ENCODE data around the gene ARHGDIA.

The ARHGDIA gene

GRCh38 chr17:81831957-81832607, 39.1 kb downstream of the ARHGDIA start:
- H3K4me3 ChIP-seq, result peak overlapping the region; percentile 58
- H3K36me3 ChIP-seq (replicated peaks), result peaks cover 4% of the 10 kb centered on the region; the same call in 1 of the 2 replicates
- no peak for DNase-seq (ENCODE audit: low spot score in 2 of 2)
- peaks cover 9% of the 10 kb centered on the region for H3K4me1 ChIP-seq
- no peaks in the 10 kb centered on the region for H3K9me3 ChIP-seq
- in situ Hi-C loops (cut with MboI; ENCODE audit: low sequenced_read_pairs), result no loop called here
- H3K27me3 ChIP-seq (ENCODE audit: low read depth), result no peaks in the 10 kb centered on the region

DNA sequence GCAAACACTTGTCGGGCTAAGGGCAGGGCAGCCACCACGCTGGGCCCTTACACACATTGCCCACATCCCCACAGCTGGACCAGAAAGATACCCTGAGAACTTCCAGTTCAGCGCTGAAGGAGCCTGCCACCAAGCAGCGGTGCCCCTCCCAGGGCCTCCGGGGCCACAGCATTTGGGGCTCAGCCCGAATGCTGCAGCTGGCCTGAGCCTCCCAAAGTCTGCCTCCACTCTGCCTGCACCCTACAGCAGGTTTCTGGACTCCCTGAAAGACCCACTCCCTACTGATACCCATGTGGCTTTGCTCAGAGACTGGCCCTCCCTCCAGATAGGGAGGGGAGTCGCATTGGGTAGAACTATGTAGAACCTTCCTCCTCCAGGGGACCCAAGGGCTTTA, 39.6 kb downstream of the ARHGDIA start:
- Histone ChIP-seq H3K4me1 (peaks cover 9% of the 10 kb centered on the region), H3K36me3 (replicated peaks) (peaks cover 4% of the 10 kb centered on the region; the same call in 1 of the 2 replicates), H3K27me3 (ENCODE audit: low read depth) (no peaks in the 10 kb centered on the region), H3K4me3 (no peak overlapping the region), H3K9me3 (no peaks in the 10 kb centered on the region)
- in situ Hi-C loops (cut with MboI; ENCODE audit: low sequenced_read_pairs), result no loop called here
- DNase-seq (ENCODE audit: low spot score in 2 of 2), result no peak

DNA sequence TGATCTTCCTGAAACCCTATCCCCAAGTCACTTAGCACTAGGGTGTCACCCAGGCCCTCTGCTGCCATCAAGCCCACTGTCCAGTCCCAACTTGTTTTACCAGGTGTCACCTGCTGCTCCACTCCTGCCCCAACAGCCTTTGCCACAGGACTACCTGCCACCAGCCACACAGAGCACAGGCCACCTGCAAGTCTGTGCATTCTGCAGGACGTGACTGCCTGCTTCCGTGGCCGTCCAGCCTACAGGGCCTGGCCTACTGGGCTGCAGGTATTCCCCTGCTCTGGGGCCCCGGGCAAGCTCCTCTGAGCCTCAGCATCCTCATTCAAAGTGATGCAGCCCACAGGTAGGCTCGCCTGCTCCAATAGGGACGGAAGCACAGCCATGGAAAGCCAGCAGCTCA, 41.3 kb downstream of the ARHGDIA start:
- Histone ChIP-seq H3K4me3 (no peak overlapping the region), H3K36me3 (replicated peaks) (peaks cover 4% of the 10 kb centered on the region; the same call in 1 of the 2 replicates), H3K27me3 (ENCODE audit: low read depth) (no peaks in the 10 kb centered on the region), H3K9me3 (no peaks in the 10 kb centered on the region), H3K4me1 (peaks cover 9% of the 10 kb centered on the region)
- DNase-seq (ENCODE audit: low spot score in 2 of 2), result no peak
- in situ Hi-C loops (cut with MboI; ENCODE audit: low sequenced_read_pairs), result no loop called here

- no peak for DNase-seq (ENCODE audit: low spot score in 2 of 2)
- Histone ChIP-seq H3K36me3 (replicated peaks) (no peaks in the 10 kb centered on the region), H3K4me3 (no peak overlapping the region), H3K27me3 (ENCODE audit: low read depth) (no peaks in the 10 kb centered on the region), H3K4me1 (peaks cover 7% of the 10 kb centered on the region), H3K9me3 (no peaks in the 10 kb centered on the region)
- in situ Hi-C loops (cut with MboI; ENCODE audit: low sequenced_read_pairs), result no loop called here
These were observed 42.5 kb downstream of the ARHGDIA start for GRCh38 chr17:81828656-81829055.

DNA sequence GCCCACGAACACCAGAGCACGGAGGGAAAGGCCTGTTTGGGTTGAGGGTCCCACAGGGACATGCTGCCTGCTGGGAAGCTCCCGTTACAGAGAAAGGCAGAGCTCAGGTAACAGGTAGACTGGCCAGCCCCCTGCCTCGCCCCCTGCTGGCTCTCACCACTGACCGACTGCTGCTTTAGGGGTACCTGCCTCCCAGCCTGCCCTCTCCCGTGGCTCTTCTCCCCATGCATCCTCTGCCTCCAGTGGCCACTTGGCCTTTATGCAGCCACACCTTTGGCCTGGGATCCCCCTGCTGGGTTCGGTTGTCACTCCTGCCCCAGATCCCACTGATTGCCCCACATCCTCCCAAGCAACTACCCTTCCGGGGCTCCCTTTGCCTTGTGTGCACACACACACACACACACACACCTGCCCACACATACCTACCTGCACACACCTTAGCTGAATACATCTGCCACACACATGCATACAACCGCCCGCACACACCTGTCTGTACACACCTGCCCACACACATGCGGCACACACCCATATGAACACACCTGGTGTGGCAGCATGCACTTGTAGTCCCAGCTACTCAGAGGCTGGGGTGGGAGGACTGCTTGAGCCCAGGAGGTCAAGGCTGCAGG, 45.2 kb downstream of the ARHGDIA start:
- in situ Hi-C loops (cut with MboI; ENCODE audit: low sequenced_read_pairs), result no loop called here
- Histone ChIP-seq H3K4me1 (0 out of 2 replicates have a peak, but pooled peaks cover 3% of the 10 kb centered on the region), H3K27me3 (ENCODE audit: low read depth) (no peaks in the 10 kb centered on the region), H3K36me3 (replicated peaks) (no peaks in the 10 kb centered on the region), H3K4me3 (no peak overlapping the region), H3K9me3 (no peaks in the 10 kb centered on the region)
- DNase-seq (ENCODE audit: low spot score in 2 of 2), result no peak

DNA sequence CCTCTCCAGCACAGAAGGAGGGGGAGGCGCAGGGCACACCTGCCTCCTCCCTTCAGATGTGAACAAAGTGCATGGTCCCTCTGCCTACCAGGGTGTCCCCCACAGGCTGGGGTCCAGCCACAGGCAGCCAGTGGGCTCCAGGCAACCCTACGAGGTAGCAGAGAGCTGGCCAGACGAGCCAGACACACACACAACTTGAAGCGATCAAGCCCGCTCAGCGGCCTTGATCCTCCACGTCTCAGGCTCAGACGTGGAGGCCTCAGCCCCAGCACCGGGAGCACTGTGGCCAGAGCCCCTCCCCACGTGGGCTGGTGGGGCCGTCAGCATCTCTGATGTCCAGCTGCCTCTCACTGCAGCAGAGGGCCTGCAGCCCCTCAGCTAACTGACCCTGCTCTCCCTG, 46.5 kb downstream of the ARHGDIA start:
- DNase-seq (ENCODE audit: low spot score in 2 of 2), result no peak
- Histone ChIP-seq H3K27me3 (ENCODE audit: low read depth) (no peaks in the 10 kb centered on the region), H3K4me3 (no peak overlapping the region), H3K4me1 (0 out of 2 replicates have a peak, but pooled peaks cover 3% of the 10 kb centered on the region), H3K9me3 (no peaks in the 10 kb centered on the region), H3K36me3 (replicated peaks) (no peaks in the 10 kb centered on the region)
- in situ Hi-C loops (cut with MboI; ENCODE audit: low sequenced_read_pairs), result no loop called here

DNA sequence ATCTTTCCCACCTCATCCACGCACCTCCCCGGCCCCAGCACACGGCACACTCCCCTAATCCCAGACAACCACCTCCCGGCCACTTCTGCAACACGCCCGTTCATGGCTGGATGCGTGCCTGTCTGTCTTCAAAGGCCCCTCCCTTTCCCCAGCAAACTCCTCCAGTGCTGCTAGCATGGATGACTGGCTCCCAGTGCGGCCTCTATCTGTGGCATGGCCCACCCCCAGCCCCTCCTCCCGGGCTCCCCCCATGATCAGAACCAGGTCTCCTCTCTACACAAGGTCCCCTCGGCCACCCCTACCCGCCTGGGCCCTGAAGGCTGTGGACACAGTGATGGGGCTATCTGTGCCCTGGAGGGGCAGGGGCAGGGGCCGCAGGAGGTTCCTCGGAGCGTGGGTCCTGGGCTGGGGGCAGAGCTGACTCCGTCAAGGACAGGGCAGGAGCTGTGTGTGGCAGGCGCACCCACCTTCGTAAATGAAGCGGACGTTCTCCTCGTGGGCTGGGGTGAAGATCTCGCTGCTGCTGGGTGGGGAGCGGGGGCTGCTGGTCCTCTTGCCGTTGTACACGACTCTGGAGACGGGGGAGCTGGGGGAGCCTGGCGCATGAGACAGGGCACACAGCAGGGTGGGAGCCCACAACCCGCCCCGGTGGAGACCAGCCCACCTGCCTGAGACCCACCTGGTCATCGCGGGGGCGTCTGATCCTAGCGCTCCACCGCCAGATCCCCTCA, 47.2 kb downstream of the ARHGDIA start:
- no peaks in the 10 kb centered on the region for H3K27me3 ChIP-seq (ENCODE audit: low read depth)
- 0 out of 2 replicates have a peak, but pooled peaks cover 3% of the 10 kb centered on the region for H3K4me1 ChIP-seq
- no peaks in the 10 kb centered on the region for H3K36me3 ChIP-seq (replicated peaks)
- in situ Hi-C loops (cut with MboI; ENCODE audit: low sequenced_read_pairs), result no loop called here
- DNase-seq (ENCODE audit: low spot score in 2 of 2), result no peak
- H3K9me3 ChIP-seq, result no peaks in the 10 kb centered on the region
- H3K4me3 ChIP-seq, result no peak overlapping the region

DNA sequence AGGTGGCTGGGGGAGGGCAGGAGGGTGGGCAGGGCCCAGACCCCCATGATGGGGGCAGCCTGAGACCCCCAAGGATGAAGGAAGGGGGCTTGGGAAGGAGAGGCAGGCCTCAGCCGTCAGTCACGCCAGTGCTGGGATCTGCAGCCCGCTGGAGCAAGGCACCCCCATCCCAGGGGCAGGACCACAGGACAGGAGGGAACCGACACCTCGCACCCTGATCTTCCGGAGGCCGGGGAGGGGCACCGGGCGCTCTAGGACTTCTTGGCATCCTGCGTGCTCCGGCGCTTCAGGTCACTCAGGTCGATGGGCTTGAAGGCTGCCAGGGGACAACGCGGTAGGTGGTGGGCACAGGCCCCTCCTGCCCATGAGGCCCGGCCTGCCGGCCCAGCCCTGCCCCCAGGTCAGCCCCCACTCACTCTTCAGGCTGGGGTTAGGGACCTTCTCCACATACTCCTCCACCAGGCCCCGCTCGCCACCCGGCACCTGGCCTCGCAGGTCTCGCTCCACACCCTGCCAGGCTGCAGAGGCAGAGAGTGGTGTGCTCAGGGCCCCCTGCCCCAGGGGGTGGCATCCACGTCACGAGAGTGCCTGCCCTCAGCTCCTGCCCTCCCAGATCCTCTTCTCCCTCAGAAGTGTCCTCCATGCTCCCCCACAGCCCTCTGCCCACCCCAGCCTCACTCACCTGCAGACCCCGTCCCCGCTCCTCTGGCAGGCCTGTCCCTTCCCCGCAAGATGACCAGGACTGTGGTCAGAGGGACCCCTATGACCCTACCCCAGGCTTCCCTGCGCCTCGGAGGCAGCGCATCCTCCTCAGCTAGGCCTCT, 47.9 kb downstream of the ARHGDIA start:
- no peaks in the 10 kb centered on the region for H3K27me3 ChIP-seq (ENCODE audit: low read depth)
- no peak overlapping the region for H3K4me3 ChIP-seq
- H3K4me1 ChIP-seq, result 0 out of 2 replicates have a peak, but pooled peaks cover 3% of the 10 kb centered on the region
- H3K9me3 ChIP-seq, result no peaks in the 10 kb centered on the region
- no peak for DNase-seq (ENCODE audit: low spot score in 2 of 2)
- no peaks in the 10 kb centered on the region for H3K36me3 ChIP-seq (replicated peaks)
- in situ Hi-C loops (cut with MboI; ENCODE audit: low sequenced_read_pairs), result no loop called here

- H3K27me3 ChIP-seq (ENCODE audit: low read depth), result peaks cover 4% of the 10 kb centered on the region; the same call in 1 of the 2 replicates
- 0 out of 2 replicates have a peak, but pooled peaks cover 3% of the 10 kb centered on the region for H3K4me1 ChIP-seq
- H3K9me3 ChIP-seq, result no peaks in the 10 kb centered on the region
- H3K4me3 ChIP-seq, result no peak overlapping the region
- no peak for DNase-seq (ENCODE audit: low spot score in 2 of 2)
- in situ Hi-C loops (cut with MboI; ENCODE audit: low sequenced_read_pairs), result no loop called here
- no peaks in the 10 kb centered on the region for H3K36me3 ChIP-seq (replicated peaks)
These were observed 48.9 kb downstream of the ARHGDIA start for GRCh38 chr17:81822312-81822637.

DNA sequence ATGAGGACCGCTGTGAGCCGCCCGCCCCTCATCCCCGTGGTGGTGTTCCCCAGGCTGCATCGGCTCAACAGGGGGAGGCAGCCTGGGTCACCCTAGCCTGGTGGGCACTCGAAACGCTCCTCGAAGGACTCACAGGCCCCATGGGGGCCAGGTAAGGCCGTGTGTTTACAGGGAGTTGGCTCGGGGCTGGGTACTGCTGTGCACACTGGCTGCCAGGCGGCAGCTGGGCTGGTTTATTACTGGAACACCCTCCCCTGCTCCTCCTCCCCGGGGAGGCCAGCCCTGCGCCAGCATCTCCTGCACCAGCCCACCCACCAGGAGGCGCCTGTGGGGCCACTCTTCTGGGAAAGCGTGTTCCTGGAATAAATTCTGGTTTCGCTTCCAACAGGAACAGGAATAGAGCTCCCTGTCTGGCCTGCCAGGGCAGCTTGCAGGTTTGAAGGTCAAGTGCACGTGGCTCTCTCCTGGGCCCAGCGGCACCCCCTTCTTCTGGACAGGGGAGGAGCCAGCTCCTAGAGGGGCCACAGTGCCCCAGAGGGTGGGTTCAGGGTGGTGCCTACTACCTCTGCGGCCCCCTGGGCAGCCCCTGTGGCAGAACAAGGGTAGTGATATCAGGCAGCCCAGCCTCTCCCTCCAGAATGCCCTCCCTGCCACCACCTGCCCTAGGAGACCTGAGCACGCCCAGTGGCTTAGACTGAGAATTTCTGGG, 49.4 kb downstream of the ARHGDIA start:
- in situ Hi-C loops (cut with MboI; ENCODE audit: low sequenced_read_pairs), result no loop called here
- no peak overlapping the region for H3K4me3 ChIP-seq
- DNase-seq (ENCODE audit: low spot score in 2 of 2), result peak; percentile 33 to 84
- 0 out of 2 replicates have a peak, but pooled peaks cover 3% of the 10 kb centered on the region for H3K4me1 ChIP-seq
- peaks cover 4% of the 10 kb centered on the region; the same call in 1 of the 2 replicates for H3K27me3 ChIP-seq (ENCODE audit: low read depth)
- no peaks in the 10 kb centered on the region for H3K9me3 ChIP-seq
- no peaks in the 10 kb centered on the region for H3K36me3 ChIP-seq (replicated peaks)

DNA sequence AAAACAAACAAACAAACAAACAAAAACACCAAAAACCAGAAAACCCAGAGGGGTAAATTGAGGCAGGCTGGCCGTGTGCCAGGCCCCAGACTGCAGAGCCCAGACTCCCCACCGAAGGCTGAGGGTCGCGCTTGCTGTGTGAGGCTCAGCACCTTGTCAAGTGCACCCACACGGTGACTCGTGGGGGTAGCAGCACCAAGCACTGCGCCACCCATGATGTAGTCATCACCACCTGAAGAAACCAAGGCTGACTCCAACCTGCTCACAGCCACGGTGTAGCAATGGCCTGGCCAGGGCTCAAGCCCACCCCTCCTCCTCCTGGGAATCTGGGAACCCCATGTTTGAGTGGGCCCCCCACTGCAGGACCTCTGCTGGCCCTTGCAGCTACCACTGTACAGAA, 50.0 kb downstream of the ARHGDIA start:
- no peak for DNase-seq (ENCODE audit: low spot score in 2 of 2)
- Histone ChIP-seq H3K36me3 (replicated peaks) (no peaks in the 10 kb centered on the region), H3K4me1 (0 out of 2 replicates have a peak, but pooled peaks cover 3% of the 10 kb centered on the region), H3K27me3 (ENCODE audit: low read depth) (peaks cover 4% of the 10 kb centered on the region; the same call in 1 of the 2 replicates), H3K9me3 (no peaks in the 10 kb centered on the region), H3K4me3 (no peak overlapping the region)
- in situ Hi-C loops (cut with MboI; ENCODE audit: low sequenced_read_pairs), result no loop called here

DNA sequence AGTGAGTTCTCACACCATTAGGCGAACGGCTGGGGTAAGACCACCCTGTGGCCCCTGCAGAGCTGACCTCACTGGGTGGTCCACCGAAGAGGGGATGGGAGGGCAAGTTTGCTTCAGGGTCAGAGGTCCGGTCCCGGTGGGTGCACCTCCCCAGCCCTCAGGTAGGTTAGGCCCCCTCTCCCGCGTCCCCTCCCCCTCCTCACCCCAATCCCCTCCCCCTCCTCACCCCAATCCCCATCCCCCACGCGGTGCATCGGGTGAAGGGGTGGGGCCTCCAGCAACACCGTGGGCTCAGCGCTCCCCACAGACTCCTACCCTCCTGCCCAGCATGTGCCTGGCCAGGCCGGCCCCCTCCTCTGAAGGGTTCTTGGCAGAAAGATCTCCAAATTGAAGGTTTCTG, 51.4 kb downstream of the ARHGDIA start:
- in situ Hi-C loops (cut with MboI; ENCODE audit: low sequenced_read_pairs), result no loop called here
- DNase-seq (ENCODE audit: low spot score in 2 of 2), result no peak

GRCh38 chr17:81817758-81818147, 53.4 kb downstream of the ARHGDIA start:
- H3K36me3 ChIP-seq (replicated peaks), result no peaks in the 10 kb centered on the region
- DNase-seq (ENCODE audit: low spot score in 2 of 2), result no peak
- no peaks in the 10 kb centered on the region for H3K9me3 ChIP-seq
- no peak overlapping the region for H3K4me3 ChIP-seq
- in situ Hi-C loops (cut with MboI; ENCODE audit: low sequenced_read_pairs), result no loop called here
- H3K4me1 ChIP-seq, result 0 out of 2 replicates have a peak, but pooled peaks cover 3% of the 10 kb centered on the region
- H3K27me3 ChIP-seq (ENCODE audit: low read depth), result peaks cover 4% of the 10 kb centered on the region; the same call in 1 of the 2 replicates

More for the DNA sequence above, 51.4 kb downstream of the ARHGDIA start:
- Histone ChIP-seq H3K36me3 (replicated peaks) (no peaks in the 10 kb centered on the region), H3K4me3 (no peak overlapping the region), H3K27me3 (ENCODE audit: low read depth) (peaks cover 4% of the 10 kb centered on the region; the same call in 1 of the 2 replicates), H3K4me1 (0 out of 2 replicates have a peak, but pooled peaks cover 3% of the 10 kb centered on the region), H3K9me3 (no peaks in the 10 kb centered on the region)

Measured in HAP-1 (cell line).